B cell (primary cell): ENCODE data around the gene NBPF1.

Experiments
- EZH2 ChIP-seq: IDR thresholded peaks from 2 replicates; pipeline ENCODE4 v1.6.1; 2012; ENCODE audit warnings: borderline replicate concordance, low read depth, mild to moderate bottlenecking, moderate library complexity, low read length; ENCODE audit not compliant: insufficient read depth, poor library complexity, severe bottlenecking
- TF ChIP-seq, protein P1 (sequence below): fragments of 200-600 bp; IDR thresholded peaks from one replicate; pipeline ENCODE4 v1.8.0; 2022; ENCODE audit warnings: antibody characterized with exemption, mild to moderate bottlenecking

DNA sequence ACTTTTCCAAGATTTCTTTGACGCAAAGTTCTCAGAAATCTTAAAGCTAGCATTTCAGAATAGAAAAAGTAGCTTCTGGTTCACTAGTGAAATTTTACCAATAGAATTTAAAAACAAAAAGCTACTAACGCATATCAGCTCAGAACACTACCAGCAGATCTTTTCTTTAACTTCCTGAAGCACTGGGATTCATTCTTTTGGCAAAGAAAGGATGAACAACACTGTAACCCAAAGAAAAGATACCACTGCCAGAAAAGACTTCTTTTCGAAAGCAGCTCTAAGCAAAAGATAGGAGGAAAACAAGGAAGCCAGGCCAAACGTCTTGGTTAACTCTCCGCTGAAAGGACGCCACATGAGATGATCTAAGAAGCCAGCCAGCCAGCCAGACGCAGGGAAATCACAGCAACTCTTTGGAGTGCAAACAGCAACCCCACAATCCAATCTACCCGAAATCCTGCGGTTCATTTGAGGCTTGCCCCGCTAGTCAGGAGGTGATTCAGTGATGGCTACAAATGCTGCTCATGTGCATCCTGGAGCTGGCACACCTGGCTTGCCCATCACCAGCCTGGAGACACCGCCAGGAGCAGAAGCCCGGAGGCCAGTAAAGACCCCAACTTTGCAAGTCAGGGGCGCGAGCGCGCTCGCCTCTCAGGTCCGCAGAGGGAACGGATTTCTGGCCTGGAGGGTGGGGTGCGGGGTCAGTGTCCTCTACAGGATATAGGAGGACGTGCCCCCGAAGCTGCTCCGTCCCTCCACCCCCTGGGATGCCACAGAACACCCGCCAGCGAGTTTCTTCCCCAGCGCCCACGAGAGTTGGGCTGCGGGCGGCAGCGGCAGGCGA, 812 bp downstream of the NBPF1 start:
- TF ChIP-seq, protein P1, sequence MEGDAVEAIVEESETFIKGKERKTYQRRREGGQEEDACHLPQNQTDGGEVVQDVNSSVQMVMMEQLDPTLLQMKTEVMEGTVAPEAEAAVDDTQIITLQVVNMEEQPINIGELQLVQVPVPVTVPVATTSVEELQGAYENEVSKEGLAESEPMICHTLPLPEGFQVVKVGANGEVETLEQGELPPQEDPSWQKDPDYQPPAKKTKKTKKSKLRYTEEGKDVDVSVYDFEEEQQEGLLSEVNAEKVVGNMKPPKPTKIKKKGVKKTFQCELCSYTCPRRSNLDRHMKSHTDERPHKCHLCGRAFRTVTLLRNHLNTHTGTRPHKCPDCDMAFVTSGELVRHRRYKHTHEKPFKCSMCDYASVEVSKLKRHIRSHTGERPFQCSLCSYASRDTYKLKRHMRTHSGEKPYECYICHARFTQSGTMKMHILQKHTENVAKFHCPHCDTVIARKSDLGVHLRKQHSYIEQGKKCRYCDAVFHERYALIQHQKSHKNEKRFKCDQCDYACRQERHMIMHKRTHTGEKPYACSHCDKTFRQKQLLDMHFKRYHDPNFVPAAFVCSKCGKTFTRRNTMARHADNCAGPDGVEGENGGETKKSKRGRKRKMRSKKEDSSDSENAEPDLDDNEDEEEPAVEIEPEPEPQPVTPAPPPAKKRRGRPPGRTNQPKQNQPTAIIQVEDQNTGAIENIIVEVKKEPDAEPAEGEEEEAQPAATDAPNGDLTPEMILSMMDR = no peak
- TF ChIP-seq EZH2 = no peak
